ENCODE results near the gene TRPM2.

The TRPM2 gene

DNA sequence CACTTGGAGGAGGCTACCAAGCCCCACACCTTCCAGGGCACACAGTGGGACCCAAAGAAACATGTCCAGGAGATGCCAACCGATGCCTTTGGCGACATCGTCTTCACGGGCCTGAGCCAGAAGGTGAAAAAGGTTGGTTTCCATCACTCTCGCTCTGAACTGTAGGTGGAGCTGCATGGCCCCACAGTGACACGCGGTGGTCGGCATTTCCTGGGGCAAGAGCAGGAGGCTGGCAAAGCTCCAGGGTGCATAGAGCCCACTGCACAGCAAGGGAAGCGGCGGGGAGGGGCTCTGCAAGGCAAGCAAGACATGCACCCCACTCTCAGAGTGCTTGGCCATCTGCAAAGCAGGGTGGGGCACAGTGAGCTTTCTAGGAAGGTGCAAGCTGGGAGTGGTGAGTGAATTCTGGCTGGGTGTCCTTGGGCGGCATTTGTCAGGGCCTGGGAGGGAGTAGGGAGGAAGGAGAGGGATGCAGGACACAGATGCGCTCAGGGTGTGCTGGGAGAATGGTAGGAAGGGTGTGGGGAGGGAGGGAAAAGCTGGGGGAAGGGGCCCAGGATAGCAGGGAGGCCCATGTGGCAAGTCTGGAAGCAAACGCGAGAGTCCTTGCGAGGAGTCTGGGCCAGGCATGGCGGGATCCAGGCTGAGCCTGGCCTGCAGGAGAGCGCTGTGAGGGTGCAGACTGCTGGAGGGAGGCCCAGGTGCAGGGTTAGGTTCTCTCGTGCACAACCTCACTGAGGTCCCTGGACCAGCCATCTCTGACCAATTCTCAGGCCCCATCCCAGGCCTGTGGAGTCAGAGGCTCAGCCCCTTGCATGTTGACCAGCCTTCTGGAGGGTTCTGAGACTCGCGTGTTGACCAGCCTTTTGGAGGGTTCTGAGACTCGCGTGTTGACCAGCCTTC lies 11.0 kb downstream of the TRPM2 start:
- TF ChIP-seq CTCF (IDR thresholded peaks at IDR 0.05; ENCODE audit: insufficient read depth, low read length, missing control alignments), result no peak
- ChIA-PET CTCF (no interaction called here), POLR2A (no interaction called here)
- no peak for DNase-seq (ENCODE audit: low read depth, low spot score)
- H3K4me3 ChIP-seq (ENCODE audit: low read depth, low read length), result no peak overlapping the region

DNA sequence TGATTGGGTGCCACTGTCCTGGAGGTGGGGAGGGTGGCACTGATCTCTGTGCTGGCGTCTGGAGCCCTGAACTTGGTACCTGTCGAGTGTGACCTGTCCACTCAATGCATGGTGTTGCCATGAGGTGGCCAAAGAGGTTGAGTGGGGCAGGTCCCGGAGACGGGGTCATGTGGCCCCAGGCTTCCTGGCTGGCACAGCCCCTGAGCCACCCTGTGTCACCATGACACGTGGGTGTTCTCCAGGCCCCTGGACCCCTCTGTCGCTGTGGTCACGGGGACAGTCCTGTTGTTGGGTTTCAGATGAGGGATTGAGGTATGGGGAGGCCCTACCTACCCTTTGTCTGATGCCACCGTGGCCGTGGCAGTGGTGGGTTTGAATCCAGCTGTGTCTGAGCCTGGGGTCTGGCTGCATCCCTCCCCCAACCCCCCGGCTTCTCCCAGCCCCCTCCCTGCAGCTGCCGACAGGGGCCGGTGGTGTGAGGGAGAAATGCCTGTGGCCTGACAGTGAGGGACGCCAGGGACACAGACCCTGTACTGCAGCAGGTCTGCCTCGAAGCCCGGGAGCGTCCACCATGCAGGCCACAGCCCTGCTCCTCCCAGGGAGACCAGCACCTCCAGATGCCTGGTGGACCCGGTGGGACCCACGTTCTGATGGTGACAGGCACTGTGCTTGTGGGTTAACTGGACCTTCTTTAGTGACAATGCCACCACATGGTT lies 12.0 kb downstream of the TRPM2 start:
- H3K4me3 ChIP-seq (ENCODE audit: low read depth, low read length), result no peak overlapping the region
- DNase-seq (ENCODE audit: low read depth, low spot score), result no peak
- CTCF ChIA-PET, result no interaction called here
- TF ChIP-seq CTCF (IDR thresholded peaks at IDR 0.05; ENCODE audit: insufficient read depth, low read length, missing control alignments), result no peak
- POLR2A ChIA-PET, result no interaction called here

GRCh38 chr21:44365967-44366585 lies 12.7 kb downstream of the TRPM2 start:
- ChIA-PET POLR2A (no interaction called here), CTCF (no interaction called here)
- H3K4me3 ChIP-seq (ENCODE audit: low read depth, low read length), result no peak overlapping the region
- DNase-seq (ENCODE audit: low read depth, low spot score), result no peak
- TF ChIP-seq CTCF (IDR thresholded peaks at IDR 0.05; ENCODE audit: insufficient read depth, low read length, missing control alignments), result no peak

DNA sequence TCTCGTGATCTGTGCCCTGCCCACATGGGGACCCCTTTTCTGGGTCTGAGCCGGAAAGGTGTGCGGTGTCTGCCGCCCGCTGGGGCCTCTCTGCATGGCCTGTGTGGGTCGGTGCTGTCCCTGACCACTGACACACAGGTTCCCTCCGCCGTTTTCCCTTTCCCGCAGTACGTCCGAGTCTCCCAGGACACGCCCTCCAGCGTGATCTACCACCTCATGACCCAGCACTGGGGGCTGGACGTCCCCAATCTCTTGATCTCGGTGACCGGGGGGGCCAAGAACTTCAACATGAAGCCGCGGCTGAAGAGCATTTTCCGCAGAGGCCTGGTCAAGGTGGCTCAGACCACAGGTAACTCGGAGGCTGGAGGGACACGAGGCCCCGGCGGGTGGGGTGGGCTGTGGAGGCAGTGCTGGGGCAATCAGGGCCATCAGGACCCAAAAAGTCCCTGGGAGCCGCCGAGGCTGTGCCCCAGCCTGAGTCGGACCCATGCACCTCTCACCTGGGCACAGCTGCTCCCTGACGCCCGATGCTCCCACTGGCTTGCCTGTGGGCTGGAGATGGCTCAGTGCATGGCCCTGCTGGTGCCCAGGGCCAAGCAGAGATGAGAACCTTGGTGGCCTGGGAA lies 13.3 kb downstream of the TRPM2 start:
- no peak overlapping the region for H3K4me3 ChIP-seq (ENCODE audit: low read depth, low read length)
- no peak for TF ChIP-seq CTCF (IDR thresholded peaks at IDR 0.05; ENCODE audit: insufficient read depth, low read length, missing control alignments)
- ChIA-PET POLR2A (no interaction called here), CTCF (no interaction called here)
- no peak for DNase-seq (ENCODE audit: low read depth, low spot score)

DNA sequence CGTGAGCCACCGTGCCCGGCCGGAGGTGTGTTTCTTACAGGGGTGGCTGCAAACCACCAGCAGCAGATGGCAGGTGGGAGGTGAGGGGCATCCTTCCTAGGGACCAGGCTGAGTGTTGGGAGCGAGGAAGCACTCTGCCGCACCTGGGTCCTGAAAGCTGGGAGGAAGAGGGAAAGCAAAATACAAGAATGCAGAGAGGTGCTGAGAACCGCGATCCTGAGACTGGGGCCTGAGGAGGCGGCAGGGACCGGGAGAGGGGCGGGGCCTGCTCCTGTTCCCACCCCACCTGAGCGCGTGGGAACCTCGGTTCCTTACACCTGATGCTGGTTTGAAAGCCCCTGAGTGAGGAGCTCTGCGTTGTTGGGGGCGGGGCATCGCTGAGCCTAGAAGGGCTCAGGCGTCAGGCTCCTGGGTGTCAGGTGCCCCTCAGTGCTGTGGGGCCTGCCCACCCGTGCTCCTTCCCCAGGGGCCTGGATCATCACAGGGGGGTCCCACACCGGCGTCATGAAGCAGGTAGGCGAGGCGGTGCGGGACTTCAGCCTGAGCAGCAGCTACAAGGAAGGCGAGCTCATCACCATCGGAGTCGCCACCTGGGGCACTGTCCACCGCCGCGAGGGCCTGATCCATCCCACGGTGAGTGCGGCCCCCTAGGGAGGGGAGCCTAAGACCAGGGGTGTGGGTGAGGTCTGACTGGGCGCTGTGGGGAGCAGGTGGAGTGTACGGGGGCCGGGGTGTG lies 15.5 kb downstream of the TRPM2 start:
- ChIA-PET POLR2A (no interaction called here), CTCF (no interaction called here)
- DNase-seq (ENCODE audit: low read depth, low spot score), result no peak
- no peak for TF ChIP-seq CTCF (IDR thresholded peaks at IDR 0.05; ENCODE audit: insufficient read depth, low read length, missing control alignments)
- no peak overlapping the region for H3K4me3 ChIP-seq (ENCODE audit: low read depth, low read length)

Data from AG04449 (cell line).